ENCODE results near the gene NIT2. TPM values are rescaled to one million over a fixed set of nuclear protein-coding genes. Genes with fewer than 3 reads are reported as not detected.

Gene NIT2, protein sequence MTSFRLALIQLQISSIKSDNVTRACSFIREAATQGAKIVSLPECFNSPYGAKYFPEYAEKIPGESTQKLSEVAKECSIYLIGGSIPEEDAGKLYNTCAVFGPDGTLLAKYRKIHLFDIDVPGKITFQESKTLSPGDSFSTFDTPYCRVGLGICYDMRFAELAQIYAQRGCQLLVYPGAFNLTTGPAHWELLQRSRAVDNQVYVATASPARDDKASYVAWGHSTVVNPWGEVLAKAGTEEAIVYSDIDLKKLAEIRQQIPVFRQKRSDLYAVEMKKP
- total RNA-seq (2022; extraction: Qiagen RNA extraction), result 77.5 to 96.6 TPM (median 85.1 TPM) in 5 replicates

DNA sequence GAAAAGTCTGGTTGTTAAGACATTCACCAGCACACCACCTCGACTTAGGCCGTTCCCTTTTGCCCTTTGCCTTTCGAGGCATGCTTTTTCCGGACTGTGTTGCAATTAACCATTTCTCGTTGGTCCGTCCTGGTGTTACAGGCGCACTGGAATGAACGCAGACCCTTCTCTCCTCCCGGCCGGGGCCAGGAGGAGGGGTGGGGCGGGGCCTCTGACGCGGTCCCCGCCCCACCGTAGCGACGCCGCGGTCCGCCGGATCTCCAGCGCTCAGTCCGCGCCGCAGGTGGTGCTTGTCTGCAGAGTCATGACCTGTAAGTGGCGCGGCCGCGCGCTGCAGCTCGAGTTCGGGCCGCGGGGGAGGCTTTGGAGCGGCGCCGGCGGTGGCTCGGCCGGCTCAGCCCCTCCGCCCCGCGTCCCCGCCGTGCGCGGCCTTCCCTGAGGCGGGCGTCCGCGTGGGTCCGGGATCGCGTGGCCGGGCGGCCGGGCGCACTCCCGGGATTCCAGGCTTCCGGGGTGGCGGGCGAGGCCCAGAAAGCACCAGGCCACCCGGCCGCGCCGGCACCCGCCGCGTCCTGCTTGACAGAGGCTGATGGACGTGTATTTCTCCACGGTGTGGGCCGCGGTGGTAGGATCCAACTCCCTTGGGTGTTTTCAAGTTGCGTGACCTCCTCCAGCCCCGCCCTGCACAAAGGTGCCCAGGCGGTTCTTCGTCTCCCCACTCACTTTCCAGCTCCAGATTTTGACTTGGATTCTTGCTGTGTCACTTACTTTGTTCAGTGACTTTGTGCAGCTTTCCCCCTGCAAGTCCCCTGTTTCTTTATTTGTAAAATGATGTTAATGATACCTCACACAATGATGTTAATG is at the start of gene NIT2:
TSS of gene NIT2 (plus strand) at position 270 of the 864 bp plus-strand sequence. CDS start at position 305, 35 bp downstream.

DNA sequence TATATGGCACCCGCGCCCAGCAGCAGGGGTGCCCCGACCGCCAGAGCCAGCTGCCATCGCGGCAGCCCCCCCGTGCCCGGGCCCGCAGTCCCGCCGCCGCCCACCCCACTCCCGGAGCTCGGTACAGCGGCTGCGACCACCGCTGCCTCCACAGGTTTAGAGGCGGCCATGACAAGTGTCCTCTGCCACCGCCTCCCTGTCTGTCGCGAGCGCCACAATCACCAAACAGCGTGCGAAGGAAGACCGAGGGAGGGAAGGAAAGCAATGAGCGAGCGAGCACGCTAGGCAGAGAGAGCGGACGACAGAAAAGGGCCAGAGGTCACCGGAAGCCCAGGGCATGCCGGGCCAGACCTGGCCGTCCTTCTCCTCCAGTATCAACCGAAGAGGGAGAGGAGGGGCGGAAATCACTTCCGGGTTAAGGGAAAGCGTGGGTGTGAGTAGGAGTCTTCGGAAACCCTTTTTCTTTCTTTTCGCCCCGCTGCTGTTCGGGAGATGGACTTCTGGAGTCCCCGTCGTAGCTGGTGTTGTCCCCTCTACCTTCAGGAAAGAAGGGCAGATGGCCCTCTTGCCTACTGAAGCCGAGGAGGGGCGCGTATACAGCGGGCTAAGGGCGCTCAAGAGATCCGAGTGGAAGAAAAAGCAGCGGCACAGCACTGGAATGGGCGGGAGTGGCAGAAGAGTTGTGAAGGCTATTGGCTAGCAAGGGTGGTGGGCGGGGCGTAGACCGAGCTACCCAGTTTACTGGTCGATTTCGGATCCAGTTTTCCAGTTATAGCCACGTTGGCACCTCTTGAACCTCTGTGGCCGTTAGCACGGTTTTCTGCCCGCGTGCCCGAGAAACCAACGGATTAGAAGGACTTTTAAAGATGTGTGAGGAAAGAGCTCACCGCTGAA is 66.5 kb downstream of the NIT2 start, which contains the start of the genes LNP1 and TOMM70:
TSS of gene LNP1 (plus strand) at position 760 of the 894 bp plus-strand sequence. CDS start 28,191 bp downstream, outside the sequence.
TSS of gene TOMM70 (minus strand) at position 310 of the 894 bp plus-strand sequence. CDS start at position 170, 140 bp downstream.

Other genes starting within 250 kb of the NIT2 start
- 0.08 to 0.29 TPM (median 0.21 TPM) in 5 replicates for gene FILIP1L, start 220.3 kb upstream of the NIT2 start, total RNA-seq (2022; extraction: Qiagen RNA extraction)
- 11.1 to 13.7 TPM (median 12.8 TPM) in 5 replicates for gene TBC1D23, start 73.8 kb upstream of the NIT2 start, total RNA-seq (2022; extraction: Qiagen RNA extraction)
- gene TOMM70, start 66.3 kb downstream of the NIT2 start, total RNA-seq (2022; extraction: Qiagen RNA extraction), result 43.8 to 49.1 TPM (median 47.9 TPM) in 5 replicates
- 0.59 to 1.2 TPM (median 0.82 TPM) in 5 replicates for gene LNP1, start 66.8 kb downstream of the NIT2 start, total RNA-seq (2022; extraction: Qiagen RNA extraction)
- gene TMEM45A, start 157.9 kb downstream of the NIT2 start, total RNA-seq (2022; extraction: Qiagen RNA extraction), result 2.1 to 2.7 TPM (median 2.3 TPM) in 5 replicates

All from A549 treated with Mapracorat at 1 μM for 4 hours (cell line).